ENCODE data around the gene EMP1.

DNA sequence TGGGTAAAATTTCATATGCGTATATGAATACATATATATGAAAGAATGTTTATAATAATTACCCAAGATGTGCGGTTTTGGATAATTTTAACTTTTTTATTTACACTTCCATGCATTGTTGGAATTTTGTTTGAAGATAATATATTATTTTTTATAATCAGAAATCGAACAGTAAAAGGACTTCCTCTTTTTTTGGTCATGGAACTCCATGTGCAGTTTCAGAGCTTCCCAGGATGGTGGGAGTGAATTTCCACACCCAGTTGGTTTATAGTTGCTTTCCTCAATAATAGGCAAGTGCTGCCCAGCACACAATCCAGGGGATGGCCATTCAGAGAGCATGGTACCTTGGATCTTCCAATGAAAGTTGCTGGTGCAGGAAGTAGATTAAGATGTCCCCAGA is 6.3 kb upstream of the EMP1 start:
- no peak for TF ChIP-seq CTCF (IDR thresholded peaks at IDR 0.05)
- no peak for TF ChIP-seq POLR2A (IDR thresholded peaks at IDR 0.05)
